HG03025 (cell line): ENCODE measurements around the gene TEK.
"Not testable (repeated sequence)": the region's sequence is repeated elsewhere in the genome, so short reads cannot be mapped to it uniquely, and the experiment has no call there.

Experiments
- ATAC-seq: cut with Tn5 transposase; IDR thresholded peaks from one replicate; pipeline ENCODE4 v1.9.1; 2021; ENCODE audit warnings: mild to moderate bottlenecking, moderate library complexity; ENCODE audit not compliant: unreplicated experiment, low FRiP score

Gene TEK

GRCh38 chr9:27206041-27206440, 97.0 kb downstream of the TEK start:
- ATAC-seq, result no peak

DNA sequence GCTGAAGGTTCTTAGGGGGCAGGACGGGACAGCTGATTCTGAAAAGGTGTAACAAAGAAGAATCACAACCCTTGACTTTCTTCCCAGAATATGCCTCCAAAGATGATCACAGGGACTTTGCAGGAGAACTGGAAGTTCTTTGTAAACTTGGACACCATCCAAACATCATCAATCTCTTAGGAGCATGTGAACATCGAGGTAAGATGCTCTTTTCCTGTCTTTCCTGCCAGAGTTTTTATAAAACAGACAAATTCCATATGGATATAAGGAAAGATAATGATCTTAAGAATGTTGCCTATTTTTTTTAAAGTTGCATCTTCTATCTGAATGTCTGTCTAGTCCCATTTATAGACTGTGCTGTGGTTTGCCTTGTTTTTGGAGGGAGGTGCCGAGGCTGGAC, 100.0 kb downstream of the TEK start:
- ATAC-seq, result no peak

- no peak for ATAC-seq
These were observed 101.6 kb downstream of the TEK start for GRCh38 chr9:27210588-27210987.

GRCh38 chr9:27212191-27212590, 103.2 kb downstream of the TEK start:
- ATAC-seq, result no peak

GRCh38 chr9:27212621-27213020, 103.6 kb downstream of the TEK start:
- ATAC-seq, result no peak

DNA sequence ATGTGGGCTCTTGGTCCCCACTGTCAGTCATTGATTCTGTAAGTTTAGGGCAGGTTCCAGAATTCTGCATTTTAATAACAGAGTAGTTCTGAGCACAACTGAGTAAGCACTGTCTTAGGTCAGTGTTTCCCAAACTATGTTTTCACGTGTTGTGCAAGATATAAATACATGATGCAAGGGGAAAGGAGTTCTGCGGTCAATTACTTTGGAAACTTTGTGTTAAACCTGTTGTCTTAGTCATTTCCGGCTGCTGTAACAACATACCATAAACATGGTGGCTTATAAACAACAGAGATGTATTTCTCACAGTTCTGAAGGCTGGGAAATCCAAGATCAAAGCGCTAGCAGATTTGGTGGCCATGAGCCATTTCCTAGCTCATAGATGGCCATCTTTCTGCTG, 118.2 kb downstream of the TEK start:
- no peak for ATAC-seq

- ATAC-seq, result not testable (repeated sequence)
These were observed 130.6 kb downstream of the TEK start for GRCh38 chr9:27239648-27240047.

DNA sequence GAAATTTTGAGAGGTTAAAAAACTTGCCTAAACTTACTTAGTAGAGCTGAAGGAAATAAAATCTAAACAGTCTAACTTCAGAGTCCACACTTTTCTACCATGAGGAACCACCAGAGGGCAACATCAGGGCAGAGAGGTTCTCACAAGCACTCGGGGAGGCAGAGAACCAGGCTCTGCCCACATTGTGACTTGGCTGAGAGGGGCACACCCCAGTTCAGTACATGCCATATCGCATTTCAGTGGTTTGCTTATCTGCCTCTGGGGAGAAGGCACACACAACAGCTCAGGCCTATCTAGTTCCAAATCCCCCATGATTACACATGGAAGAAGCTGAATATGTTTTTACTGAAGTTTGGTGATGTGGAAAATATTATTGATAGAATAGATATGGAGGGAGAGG, 138.7 kb downstream of the TEK start:
- ATAC-seq, result no peak

DNA sequence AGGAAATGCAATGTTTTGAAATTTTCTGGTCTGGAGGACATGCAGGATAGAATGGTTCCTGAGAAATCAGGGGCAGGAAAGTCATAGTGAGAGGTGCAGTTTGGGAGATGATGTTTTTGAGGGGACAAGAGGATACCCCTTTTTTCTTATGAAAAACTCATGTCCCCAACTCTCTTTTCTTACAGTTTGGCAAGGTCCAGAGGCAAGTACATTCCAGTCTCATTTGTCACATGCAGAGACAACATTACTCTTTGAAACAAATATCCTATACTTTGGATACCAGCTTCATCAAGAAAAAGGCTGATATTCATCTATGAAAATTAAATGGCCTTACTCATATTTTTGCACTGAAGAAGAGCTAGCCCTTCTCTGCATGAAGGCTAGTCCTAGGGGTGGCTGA, 139.7 kb downstream of the TEK start:
- no peak for ATAC-seq

DNA sequence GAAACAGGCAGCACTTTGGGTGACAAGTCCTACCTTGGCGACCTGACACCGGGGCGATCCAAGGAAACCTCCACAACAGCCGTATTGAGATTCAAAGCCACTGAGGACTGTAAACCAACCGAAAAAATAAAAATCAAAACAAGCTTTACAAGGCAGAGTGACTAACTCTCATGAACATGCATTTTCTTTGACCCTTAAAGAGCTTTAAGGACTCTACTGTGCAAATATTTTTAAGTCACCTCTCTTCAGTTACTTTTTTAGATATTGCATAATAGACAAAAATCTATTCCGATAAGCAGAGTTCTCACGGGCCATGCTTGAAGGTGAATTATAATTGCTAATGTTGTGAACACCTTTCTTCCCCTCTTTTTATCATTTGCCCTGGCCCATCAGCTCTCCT, 149.6 kb downstream of the TEK start:
- no peak for ATAC-seq

- no peak for ATAC-seq
These were observed 151.9 kb downstream of the TEK start for GRCh38 chr9:27260789-27261516.

GRCh38 chr9:27261517-27262211, 152.6 kb downstream of the TEK start:
- no peak for ATAC-seq

DNA sequence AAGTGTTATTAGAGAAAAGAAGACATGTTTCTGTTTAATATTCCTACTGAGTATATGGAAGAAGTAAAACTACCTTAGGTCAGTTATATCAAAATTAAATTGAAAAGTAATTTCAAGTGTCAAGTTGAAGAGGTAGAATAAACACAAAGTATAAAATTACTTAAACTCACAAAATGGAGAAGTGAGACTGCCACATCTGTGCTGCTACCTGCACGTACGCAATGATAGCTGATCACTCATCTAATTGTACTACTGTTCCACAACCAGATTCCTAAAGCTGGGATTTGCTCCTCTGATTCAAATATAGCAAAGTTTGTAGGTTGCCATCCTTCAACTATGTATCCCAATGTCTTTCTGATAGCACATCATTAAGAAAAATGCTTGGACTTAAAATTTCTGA, 163.1 kb downstream of the TEK start:
- ATAC-seq, result no peak

GRCh38 chr9:27273186-27273585, 164.2 kb downstream of the TEK start:
- ATAC-seq, result no peak

- no peak for ATAC-seq
These were observed 167.4 kb downstream of the TEK start for GRCh38 chr9:27276193-27277030.

DNA sequence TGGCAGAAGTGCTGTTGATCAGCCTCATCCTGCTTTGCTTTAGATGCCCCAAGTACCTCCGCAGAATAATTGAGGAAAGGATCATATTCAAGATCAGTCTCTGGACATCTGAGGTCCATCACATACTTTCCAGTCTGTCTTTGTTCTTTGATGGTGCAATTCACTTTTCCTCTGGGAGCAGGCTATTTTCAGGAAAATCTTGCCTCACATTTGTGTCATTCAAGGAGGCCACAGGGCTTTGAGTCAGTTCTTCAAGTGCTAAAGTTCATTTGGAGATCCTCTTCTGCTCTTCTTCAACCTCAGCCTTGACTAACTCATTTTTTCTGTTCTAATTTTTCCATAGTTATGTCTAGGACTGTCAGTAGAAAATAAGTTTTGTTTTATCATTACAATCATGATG, 169.3 kb downstream of the TEK start:
- no peak for ATAC-seq

DNA sequence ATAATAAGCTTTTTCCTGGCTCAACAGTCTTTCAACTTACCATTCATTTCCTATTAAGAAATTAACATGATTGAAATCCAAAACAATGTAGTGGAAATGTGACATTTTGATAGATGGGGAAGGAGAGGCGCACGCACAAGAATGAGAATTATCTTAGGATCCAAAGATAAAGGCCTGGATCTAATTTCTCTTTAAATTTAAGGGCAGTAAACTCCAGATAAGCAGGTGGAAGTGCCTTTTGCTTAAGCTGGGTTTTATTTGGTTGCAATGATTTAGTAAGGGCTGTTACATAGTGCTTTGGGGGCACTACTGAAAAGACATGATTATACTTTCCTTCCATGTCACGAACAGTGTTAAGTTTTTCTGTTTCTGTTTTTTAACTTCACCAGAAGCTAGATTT, 170.6 kb downstream of the TEK start:
- no peak for ATAC-seq
